ENCODE data around the gene NTRK1.

DNA sequence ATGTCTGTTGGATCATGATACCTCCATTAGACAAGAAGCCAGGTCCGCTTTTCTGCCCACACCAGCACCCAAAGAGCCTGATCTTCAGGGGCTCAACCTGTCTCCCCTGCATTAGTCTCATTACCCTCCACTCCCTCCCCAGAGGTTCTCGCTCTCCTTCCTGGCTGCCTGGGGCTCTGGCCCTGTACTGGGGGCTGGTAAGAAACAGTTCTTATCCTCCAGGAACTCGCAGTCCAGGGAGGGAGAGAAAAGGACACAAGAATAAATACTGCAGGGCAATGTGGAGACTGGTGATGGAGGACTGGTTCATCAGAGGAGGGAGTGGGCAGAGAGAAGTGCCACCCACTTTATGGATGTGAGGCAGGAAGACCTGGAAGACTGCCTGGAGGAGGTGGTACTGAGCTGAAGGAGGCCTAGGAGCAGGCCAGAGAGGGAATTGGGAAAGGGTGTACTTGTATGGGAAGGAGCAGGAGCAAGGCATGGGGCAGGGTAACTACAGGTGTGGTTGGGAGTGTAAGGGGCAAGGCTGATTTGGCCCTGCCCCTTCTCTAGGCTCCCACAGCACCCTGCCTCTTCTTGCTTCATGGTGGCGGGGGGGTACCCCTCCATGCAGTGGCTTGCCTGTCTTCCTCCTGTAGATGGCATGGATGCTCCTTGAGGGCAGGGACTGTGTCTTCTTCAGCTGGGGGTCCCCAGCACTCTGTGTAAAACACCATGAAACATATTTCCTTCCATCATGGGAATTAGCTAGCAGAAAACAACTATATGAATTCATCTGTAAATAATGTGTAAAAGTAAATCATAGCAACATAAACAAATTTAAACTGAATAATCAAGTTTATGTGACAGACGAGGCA, 64.7 kb downstream of the NTRK1 start:
- TF ChIP-seq, protein P1, sequence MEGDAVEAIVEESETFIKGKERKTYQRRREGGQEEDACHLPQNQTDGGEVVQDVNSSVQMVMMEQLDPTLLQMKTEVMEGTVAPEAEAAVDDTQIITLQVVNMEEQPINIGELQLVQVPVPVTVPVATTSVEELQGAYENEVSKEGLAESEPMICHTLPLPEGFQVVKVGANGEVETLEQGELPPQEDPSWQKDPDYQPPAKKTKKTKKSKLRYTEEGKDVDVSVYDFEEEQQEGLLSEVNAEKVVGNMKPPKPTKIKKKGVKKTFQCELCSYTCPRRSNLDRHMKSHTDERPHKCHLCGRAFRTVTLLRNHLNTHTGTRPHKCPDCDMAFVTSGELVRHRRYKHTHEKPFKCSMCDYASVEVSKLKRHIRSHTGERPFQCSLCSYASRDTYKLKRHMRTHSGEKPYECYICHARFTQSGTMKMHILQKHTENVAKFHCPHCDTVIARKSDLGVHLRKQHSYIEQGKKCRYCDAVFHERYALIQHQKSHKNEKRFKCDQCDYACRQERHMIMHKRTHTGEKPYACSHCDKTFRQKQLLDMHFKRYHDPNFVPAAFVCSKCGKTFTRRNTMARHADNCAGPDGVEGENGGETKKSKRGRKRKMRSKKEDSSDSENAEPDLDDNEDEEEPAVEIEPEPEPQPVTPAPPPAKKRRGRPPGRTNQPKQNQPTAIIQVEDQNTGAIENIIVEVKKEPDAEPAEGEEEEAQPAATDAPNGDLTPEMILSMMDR (IDR thresholded peaks at IDR 0.05): no peak
- TF ChIP-seq POLR2A (IDR thresholded peaks at IDR 0.05): no peak

Data from testis (tissue), 2 donors.